Mesenchymal stem cell (in vitro differentiated cells and primary cell): ENCODE data around the gene P2RY2.

Source experiments
- DNase-seq: peaks from one replicate; pipeline ENCODE4 v3.0.0-alpha.2; 2013
- H2AFZ ChIP-seq: one replicate; pipeline ENCODE4 v1.6.1; 2013; ENCODE audit warnings: low read depth, mild to moderate bottlenecking, control low read depth, inconsistent platforms, low read length, moderate library complexity
- H2AK5ac ChIP-seq: 2 replicates; pipeline ENCODE4 v1.6.1; 2013; ENCODE audit warnings: low read length, moderate library complexity, mild to moderate bottlenecking, inconsistent platforms; ENCODE audit not compliant: severe bottlenecking
- H2BK120ac ChIP-seq: one replicate; pipeline ENCODE4 v1.6.1; 2013; ENCODE audit warnings: low read depth, mild to moderate bottlenecking, inconsistent platforms, low read length, moderate library complexity
- H2BK12ac ChIP-seq, 2 experiments: one replicate each; pipeline ENCODE4 v1.6.1; 2013; ENCODE audit warnings: inconsistent platforms in 2 of 2, low read length in 2 of 2, mild to moderate bottlenecking in 2 of 2, moderate library complexity in 2 of 2, control low read depth in 1 of 2
- H2BK15ac ChIP-seq: one replicate; pipeline ENCODE4 v1.6.1; 2013; ENCODE audit warnings: mild to moderate bottlenecking, low read depth, inconsistent platforms; ENCODE audit not compliant: poor library complexity, severe bottlenecking
- H2BK5ac ChIP-seq: 2 replicates; pipeline ENCODE4 v1.6.1; 2013; ENCODE audit warnings: low read depth, mild to moderate bottlenecking, low read length, control low read depth, inconsistent platforms; ENCODE audit not compliant: poor library complexity, severe bottlenecking
- H3K14ac ChIP-seq, 2 experiments: one replicate each; pipeline ENCODE4 v1.6.1; 2013; ENCODE audit warnings: inconsistent platforms in 2 of 2, low read length in 2 of 2, control low read depth in 1 of 2, mild to moderate bottlenecking in 1 of 2, moderate library complexity in 1 of 2
- H3K18ac ChIP-seq, 2 experiments: one replicate each; pipeline ENCODE4 v1.6.1; 2013; ENCODE audit warnings: inconsistent platforms in 2 of 2, low read length in 2 of 2, control low read depth in 1 of 2, low read depth in 1 of 2, mild to moderate bottlenecking in 1 of 2
- H3K23ac ChIP-seq, 2 experiments: one replicate each; pipeline ENCODE4 v1.6.1; 2013; ENCODE audit warnings: inconsistent platforms in 2 of 2, low read length in 2 of 2, mild to moderate bottlenecking in 2 of 2, moderate library complexity in 2 of 2, control low read depth in 1 of 2
- H3K27ac ChIP-seq: 2 replicates; pipeline ENCODE4 v1.5.1; 2013; ENCODE audit warnings: mild to moderate bottlenecking, moderate library complexity, low read length, control low read depth, inconsistent platforms; ENCODE audit not compliant: poor library complexity, severe bottlenecking
- H3K27me3 ChIP-seq, 2 experiments: 2 replicates each; pipeline versions ENCODE4 v1.6.1 to v1.7.0; 2013; ENCODE audit warnings: low read length in 2 of 2, mild to moderate bottlenecking in 2 of 2, moderate library complexity in 2 of 2, control low read depth in 1 of 2, inconsistent platforms in 1 of 2; ENCODE audit not compliant: control insufficient read depth in 1 of 2, insufficient read depth in 1 of 2
- H3K36me3 ChIP-seq, 2 experiments: 2 replicates each; pipeline versions ENCODE4 v1.6.1 to v1.7.0; 2013; ENCODE audit warnings: low read length in 2 of 2, control low read depth in 1 of 2, inconsistent platforms in 1 of 2, low read depth in 1 of 2, mild to moderate bottlenecking in 1 of 2; ENCODE audit not compliant: insufficient read depth in 2 of 2, control insufficient read depth in 1 of 2
- H3K4ac ChIP-seq, 2 experiments: one replicate each; pipeline ENCODE4 v1.6.1; 2013; ENCODE audit warnings: inconsistent platforms in 2 of 2, low read length in 2 of 2, mild to moderate bottlenecking in 2 of 2, moderate library complexity in 2 of 2, control low read depth in 1 of 2, low read depth in 1 of 2
- H3K4me1 ChIP-seq: 2 replicates; pipeline ENCODE4 v1.6.1; 2013; ENCODE audit warnings: low read depth, low read length, control low read depth; ENCODE audit not compliant: control insufficient read depth, insufficient read depth
- H3K4me2 ChIP-seq: 2 replicates; pipeline ENCODE4 v1.6.1; 2013; ENCODE audit warnings: low read length, mild to moderate bottlenecking, inconsistent platforms; ENCODE audit not compliant: poor library complexity, severe bottlenecking
- H3K4me3 ChIP-seq, 2 experiments: 2 replicates each; pipeline versions ENCODE4 v1.5.1 to v1.7.0; 2013; ENCODE audit warnings: low read length in 2 of 2, mild to moderate bottlenecking in 2 of 2, control low read depth in 1 of 2, low read depth in 1 of 2; ENCODE audit not compliant: insufficient read depth in 1 of 2
- H3K79me1 ChIP-seq: replicated peaks from 2 replicates; pipeline ENCODE4 v1.6.1; 2013; ENCODE audit warnings: mild to moderate bottlenecking, control low read depth, low read length, inconsistent platforms; ENCODE audit not compliant: poor library complexity, severe bottlenecking
- H3K9ac ChIP-seq: 2 replicates; pipeline ENCODE4 v1.7.0; 2013; ENCODE audit warnings: mild to moderate bottlenecking, low read length, moderate library complexity
- H3K9me3 ChIP-seq: 2 replicates; pipeline ENCODE4 v1.7.0; 2013; ENCODE audit warnings: mild to moderate bottlenecking, low read length; ENCODE audit not compliant: control insufficient read depth
- H4K8ac ChIP-seq: one replicate; pipeline ENCODE4 v1.6.1; 2013; ENCODE audit warnings: inconsistent platforms, mild to moderate bottlenecking, low read length, moderate library complexity
- H4K91ac ChIP-seq: one replicate; pipeline ENCODE4 v1.6.1; 2013; ENCODE audit warnings: mild to moderate bottlenecking, low read length, inconsistent platforms
- WGBS: methylation state at CpG from one replicate; pipeline ENCODE4 v1.1.7; 2013; ENCODE audit warnings: mixed read lengths; 5-methylcytosine and 5-hydroxymethylcytosine counted together

Gene P2RY2

GRCh38 chr11:73233211-73233610 is 15.1 kb downstream of the P2RY2 start:
- no peaks in the 10 kb centered on the region for H3K9me3 ChIP-seq
- no peak overlapping the region for H4K91ac ChIP-seq
- H3K79me1 ChIP-seq: no peaks in the 10 kb centered on the region
- peaks cover 0 to 6% of the 10 kb centered on the region in 2 experiments for H3K36me3 ChIP-seq
- no peak overlapping the region for H3K27ac ChIP-seq
- H3K18ac ChIP-seq: no peak overlapping the region
- H3K27me3 ChIP-seq: peaks cover 8 to 10% of the 10 kb centered on the region in 2 experiments
- H3K4ac ChIP-seq: no peak overlapping the region
- peaks cover 7% of the 10 kb centered on the region for H3K4me1 ChIP-seq
- no peak overlapping the region for H2BK12ac ChIP-seq
- H2BK15ac ChIP-seq: no peak overlapping the region
- DNase-seq: no peak
- no peak overlapping the region for H3K23ac ChIP-seq
- no peak overlapping the region for H3K4me2 ChIP-seq
- no peak overlapping the region for H3K14ac ChIP-seq
- no peak overlapping the region for H2BK120ac ChIP-seq
- no peak overlapping the region for H2AFZ ChIP-seq
- H3K9ac ChIP-seq: no peak overlapping the region
- no peak overlapping the region for H2BK5ac ChIP-seq
- no peak overlapping the region for H2AK5ac ChIP-seq
- H3K4me3 ChIP-seq: no peak overlapping the region
- H4K8ac ChIP-seq: no peak overlapping the region

- 91% methylated on average over 23 of the region's 23 CpGs for WGBS
- Histone ChIP-seq H3K9me3 (no peaks in the 10 kb centered on the region), H3K4me1 (peaks cover 7% of the 10 kb centered on the region), H3K27ac (no peak overlapping the region), H3K14ac (no peak overlapping the region), H3K79me1 (no peaks in the 10 kb centered on the region), H2BK5ac (no peak overlapping the region), H3K9ac (no peak overlapping the region), H2AFZ (no peak overlapping the region), H4K91ac (peak overlapping the region; percentile 67), H2BK12ac (peak overlapping the region in 1 of 2 experiments; percentile 43), H3K4me3 (no peak overlapping the region), H3K18ac (no peak overlapping the region), H3K36me3 (peaks cover 0 to 6% of the 10 kb centered on the region in 2 experiments), H2BK120ac (no peak overlapping the region), H2BK15ac (no peak overlapping the region), H3K27me3 (peaks cover 5 to 6% of the 10 kb centered on the region in 2 experiments), H4K8ac (no peak overlapping the region), H2AK5ac (no peak overlapping the region), H3K4ac (peak overlapping the region in 1 of 2 experiments; percentile 26), H3K23ac (no peak overlapping the region), H3K4me2 (no peak overlapping the region)
- no peak for DNase-seq
These were observed 15.8 kb downstream of the P2RY2 start for GRCh38 chr11:73233692-73234470.

- Histone ChIP-seq H4K8ac (no peak overlapping the region), H2BK12ac (peak overlapping the region in 1 of 2 experiments; percentile 78), H2AFZ (no peak overlapping the region), H3K36me3 (peaks cover 0 to 6% of the 10 kb centered on the region in 2 experiments), H3K23ac (peak overlapping the region in 1 of 2 experiments; percentile 30), H2AK5ac (no peak overlapping the region), H3K79me1 (no peaks in the 10 kb centered on the region), H4K91ac (peak overlapping the region; percentile 84), H3K27me3 (peaks cover 0 to 6% of the 10 kb centered on the region in 2 experiments), H3K4me2 (no peak overlapping the region), H3K27ac (no peak overlapping the region), H3K4me3 (peak overlapping the region in 1 of 2 experiments; percentile 14), H3K4ac (peak overlapping the region in 1 of 2 experiments; percentile 26), H2BK120ac (no peak overlapping the region), H3K4me1 (peaks cover 6% of the 10 kb centered on the region), H2BK15ac (peak overlapping the region; percentile 44), H3K9ac (no peak overlapping the region), H2BK5ac (no peak overlapping the region), H3K9me3 (no peaks in the 10 kb centered on the region), H3K14ac (peak overlapping the region in 1 of 2 experiments; percentile 71), H3K18ac (peak overlapping the region in 1 of 2 experiments; percentile 58)
- WGBS: 97% methylated on average over 56 of the region's 56 CpGs
- no peak for DNase-seq
These were observed 16.5 kb downstream of the P2RY2 start for GRCh38 chr11:73234471-73235181.

- Histone ChIP-seq H3K9ac (no peak overlapping the region), H4K8ac (no peak overlapping the region), H3K79me1 (no peaks in the 10 kb centered on the region), H2AK5ac (no peak overlapping the region), H2BK5ac (no peak overlapping the region), H3K18ac (no peak overlapping the region), H3K27ac (no peak overlapping the region), H3K4me2 (no peak overlapping the region), H3K36me3 (peaks cover 0 to 6% of the 10 kb centered on the region in 2 experiments), H2BK120ac (no peak overlapping the region), H2BK12ac (no peak overlapping the region), H3K4me3 (no peak overlapping the region), H3K9me3 (no peaks in the 10 kb centered on the region), H2BK15ac (no peak overlapping the region), H3K14ac (no peak overlapping the region), H4K91ac (no peak overlapping the region), H3K27me3 (peaks cover 0 to 3% of the 10 kb centered on the region in 2 experiments), H3K4me1 (peaks cover 6% of the 10 kb centered on the region), H3K4ac (no peak overlapping the region), H3K23ac (no peak overlapping the region), H2AFZ (no peak overlapping the region)
- DNase-seq: peak; percentile 24
- WGBS: 88% methylated on average over 8 of the region's 8 CpGs
These were observed 17.2 kb downstream of the P2RY2 start for GRCh38 chr11:73235236-73235786.
